Panc1 (cell line): Measurements from ENCODE around the gene ABCB8. TPM values are rescaled to one million over a fixed set of nuclear protein-coding genes. Genes with fewer than 3 reads are reported as not detected.

Experiments used
- ATAC-seq: fragments of 200-7000 bp; cut with Tn5 transposase; 2 replicates; pipeline ENCODE4 v1.9.1; 2020; ENCODE audit warnings: mild to moderate bottlenecking, moderate library complexity
- BruUV-seq: library from RNA; stranded (reverse); fragments of 400-500 nt; replicated peaks from 2 replicates; lab custom pipeline; 2021; lab: Mats Ljungman, UMichigan
- CTCF ChIA-PET: fragments of 300-600 bp; sonication (Branson Sonifier 250); formaldehyde crosslinking; loops from one replicate; lab custom pipeline; 2022; ENCODE audit warnings: antibody characterized with exemption; lab: Charles Lee
- POLR2A ChIA-PET: fragments of 300-600 bp; sonication (Branson Sonifier 250); formaldehyde crosslinking; loops from one replicate; lab custom pipeline; 2022; ENCODE audit warnings: antibody characterized with exemption; lab: Charles Lee
- DNase-seq: peaks from one replicate; pipeline ENCODE4 v3.0.0-alpha.2; 2010; ENCODE audit warnings: low read depth, low spot score
- H3K27ac ChIP-seq: 2 replicates; pipeline ENCODE4 v1.5.1; 2011; ENCODE audit warnings: mild to moderate bottlenecking, low read length, inconsistent platforms
- H3K27me3 ChIP-seq: fragments of 200-500 bp; sonication (Bioruptor generic); 2 replicates; pipeline ENCODE4 v1.6.0; 2014; ENCODE audit warnings: low read length, inconsistent platforms; ENCODE audit not compliant: control insufficient read depth, insufficient read depth
- H3K36me3 ChIP-seq: fragments of 200-500 bp; sonication (Bioruptor generic); 2 replicates; pipeline ENCODE4 v1.5.1; 2014; ENCODE audit warnings: inconsistent platforms, mild to moderate bottlenecking, low read length, moderate library complexity; ENCODE audit not compliant: control insufficient read depth, insufficient read depth
- H3K4me1 ChIP-seq: 2 replicates; pipeline ENCODE4 v1.5.1; 2011; ENCODE audit warnings: inconsistent platforms, mild to moderate bottlenecking, low read length, moderate library complexity; ENCODE audit not compliant: control insufficient read depth, insufficient read depth
- H3K4me3 ChIP-seq, 2 experiments: 2 replicates each; pipeline ENCODE4 v1.5.1; 2011 to 2012; ENCODE audit warnings: low read depth in 2 of 2, low read length in 2 of 2, mild to moderate bottlenecking in 2 of 2, inconsistent platforms in 1 of 2, moderate library complexity in 1 of 2
- H3K9me3 ChIP-seq: fragments of 200-500 bp; sonication (Bioruptor generic); 2 replicates; pipeline ENCODE4 v1.5.1; 2014; ENCODE audit warnings: low read depth, mild to moderate bottlenecking, inconsistent platforms, low read length, moderate library complexity; ENCODE audit not compliant: control insufficient read depth, insufficient read depth
- CTCF ChIP-seq: fragments of 450-650 bp; IDR thresholded peaks from 2 replicates; pipeline ENCODE4 v1.5.1; 2017; ENCODE audit warnings: mild to moderate bottlenecking
- POLR2AphosphoS5 ChIP-seq: IDR thresholded peaks from 2 replicates; pipeline ENCODE4 v1.6.1; 2012; ENCODE audit warnings: mild to moderate bottlenecking, low read depth, low read length, moderate library complexity
- REST ChIP-seq, 2 experiments: IDR thresholded peaks; 2 replicates each; pipeline ENCODE4 v1.6.1; 2011 to 2012; ENCODE audit warnings: low read depth in 2 of 2, control low read depth in 1 of 2, low read length in 1 of 2, mild to moderate bottlenecking in 1 of 2, moderate library complexity in 1 of 2; ENCODE audit not compliant: insufficient read depth in 1 of 2
- in situ Hi-C: cut with HindIII; loops from 2 replicates; pipeline ENCODE4 v1.10.0; 2016; ENCODE audit warnings: low sequenced_read_pairs, low pct_unique_long_range_greater_than_20kb
- intact Hi-C: fragments of 100-400 bp; cut with micrococcal nuclease; formaldehyde crosslinking; loops from one replicate; pipeline ENCODE4 v1.10.0; 2022; ENCODE audit not compliant: unreplicated experiment
- total RNA-seq: library from RNA; stranded (reverse); gene quantifications from one replicate; pipeline ENCODE4 v1.2.1, GENCODE V29; 2021; ENCODE audit not compliant: unreplicated experiment

The ABCB8 gene
- total RNA-seq, 1 experiment from 2014 or later, result 49.8 TPM

- peak overlapping the region; percentile 74 to 93 for H3K4me3 ChIP-seq
- TF ChIP-seq REST (IDR thresholded peaks at IDR 0.05; ENCODE audit: insufficient read depth in 1 of 2, low read depth in 2 of 2, low read length in 1 of 2), result no peak
- CTCF ChIA-PET, result no interaction called here
- POLR2A ChIA-PET, result interaction anchor here (1.0 kb wide), 1 partner anchor 10 kb away, joined by 4 read pairs; no protein-coding TSS in a partner anchor
- no peaks in the 10 kb centered on the region for H3K27me3 ChIP-seq
- no peaks in the 10 kb centered on the region for H3K9me3 ChIP-seq
- no peaks in the 10 kb centered on the region for H3K36me3 ChIP-seq
- peak overlapping the region; percentile 91 for H3K27ac ChIP-seq
- TSS peak; percentile 71 for BruUV-seq
- no peak for DNase-seq
- no peak for ATAC-seq
- in situ Hi-C loops (no loop called here), intact Hi-C loops (no loop called here)
- H3K4me1 ChIP-seq, result peaks cover 54% of the 10 kb centered on the region
These were observed 51.8 kb downstream of the ABCB8 start for GRCh38 chr7:151080067-151080521.

DNA sequence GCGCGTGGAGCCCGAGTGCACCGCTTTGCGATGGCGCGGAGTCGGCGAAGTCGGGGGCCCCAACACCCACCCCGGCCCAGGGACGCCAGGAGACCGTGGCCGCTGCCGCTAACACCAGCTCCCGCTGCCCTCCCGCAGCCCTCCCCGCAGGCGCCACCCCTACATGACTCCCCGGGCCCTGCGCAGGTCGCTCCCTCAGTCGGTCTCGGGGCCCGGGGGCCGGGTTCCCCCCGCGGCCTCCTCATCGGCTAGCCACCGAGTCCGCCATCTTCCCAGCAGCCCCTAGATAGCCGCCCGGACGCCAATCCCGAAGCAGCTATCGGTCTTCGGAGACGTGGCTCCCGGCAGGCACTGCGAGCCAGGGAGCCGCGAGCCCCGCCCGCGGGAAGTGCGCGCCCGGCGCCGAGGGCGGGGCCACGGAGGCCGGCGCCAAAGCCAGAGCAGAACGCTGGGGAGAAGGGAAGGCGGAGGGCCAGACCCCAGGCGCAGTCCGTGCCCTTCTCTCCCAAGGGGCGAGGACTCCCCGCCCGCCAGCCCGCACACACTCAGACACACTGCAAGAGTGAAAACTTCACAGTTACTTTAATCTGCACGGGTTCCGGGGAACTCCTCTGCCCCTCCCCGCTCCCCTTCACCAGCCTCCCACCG is 52.4 kb downstream of the ABCB8 start, which contains the start of gene FASTK:
TSS of gene FASTK (minus strand) at position 288 of the 648 bp plus-strand sequence. CDS start at position 245, 43 bp downstream.
- POLR2A ChIA-PET, result interaction anchor here (1.0 kb wide), 1 partner anchor 10 kb away, joined by 4 read pairs; no protein-coding TSS in a partner anchor
- intact Hi-C loops, result no loop called here
- no TSS peak for BruUV-seq

More for the DNA sequence above, 52.4 kb downstream of the ABCB8 start, which contains the start of gene FASTK:
- no peaks in the 10 kb centered on the region for H3K27me3 ChIP-seq
- H3K4me3 ChIP-seq, result peak within 1 kb of the TSS; percentile 74 to 93
- ATAC-seq (peak; percentile 62), DNase-seq (no peak)
- in situ Hi-C loops, result no loop called here
- CTCF ChIA-PET, result interaction anchor here (0.9 kb wide), 1 partner anchor 71 kb away, joined by 3 read pairs; no protein-coding TSS in a partner anchor
- H3K9me3 ChIP-seq, result no peaks in the 10 kb centered on the region
- H3K36me3 ChIP-seq, result no peaks in the 10 kb centered on the region
- H3K27ac ChIP-seq, result peak within 1 kb of the TSS; percentile 91
- no peak for TF ChIP-seq CTCF
- TF ChIP-seq POLR2AphosphoS5, result peak; percentile 91
- H3K4me1 ChIP-seq, result peaks cover 54% of the 10 kb centered on the region
